Prostate gland (tissue), 2 donors: ENCODE data around the gene CACNA2D1.

Experiments used
- CTCF ChIP-seq, 4 experiments: fragments of 200-600 bp in 2 of 4; fragments of 450-650 bp in 2 of 4; sonication (generic) in 2 of 4; IDR thresholded peaks; 1 replicate in 3 of 4; 2 replicates in 1 of 4; pipeline ENCODE4 v1.5.1; 2016 to 2019; ENCODE audit warnings: antibody characterized with exemption in 4 of 4, mild to moderate bottlenecking in 2 of 4, moderate library complexity in 2 of 4
- POLR2A ChIP-seq: fragments of 450-650 bp; IDR thresholded peaks from one replicate; pipeline ENCODE4 v1.6.1; 2016; ENCODE audit warnings: antibody characterized with exemption, mild to moderate bottlenecking
- POLR2AphosphoS5 ChIP-seq: sonication (generic); formaldehyde crosslinking; IDR thresholded peaks from one replicate; pipeline ENCODE4 v1.6.1; 2017; ENCODE audit warnings: antibody characterized with exemption

DNA sequence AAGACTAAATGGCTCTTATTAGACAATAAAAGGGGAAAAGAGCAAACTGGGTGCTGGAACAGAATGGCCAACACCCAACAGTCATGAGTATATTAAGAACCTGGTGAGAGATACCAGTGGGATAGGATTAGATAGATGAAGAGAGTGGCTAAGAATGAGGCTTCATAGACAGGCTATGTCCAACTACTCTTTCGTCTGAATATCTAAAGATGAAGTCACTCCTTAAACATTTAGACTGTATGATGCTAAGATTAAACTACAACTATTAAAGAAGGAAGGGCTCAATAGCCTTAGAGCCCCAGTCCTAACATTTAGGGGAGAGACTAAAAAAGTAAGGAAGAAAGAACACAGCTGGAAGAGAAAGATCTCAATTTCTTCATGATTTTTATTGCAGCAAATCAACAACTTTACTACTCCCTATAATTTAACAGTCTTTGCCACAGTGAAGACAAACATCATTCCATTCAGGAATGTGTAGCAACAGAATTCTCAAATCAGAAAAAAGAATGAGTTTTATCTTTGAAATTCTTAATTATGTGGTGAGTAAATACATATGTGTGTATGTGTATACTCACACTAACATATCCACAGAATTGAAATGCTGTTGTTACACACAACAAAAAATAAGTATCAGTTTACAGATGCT, 45.6 kb downstream of the CACNA2D1 start:
- TF ChIP-seq CTCF (IDR thresholded peaks at IDR 0.05) (no peak), POLR2A (no peak), POLR2AphosphoS5 (no peak)
